Stimulated activated naive CD4-positive, alpha-beta T cell (primary cell): ENCODE data around the gene NOL6.
"Not testable (repeated sequence)": the region's sequence is repeated elsewhere in the genome, so short reads cannot be mapped to it uniquely, and the experiment has no call there.

ENCODE experiments used
- DNase-seq, 6 experiments: peaks; one replicate each; lab custom pipeline; 2025; lab: John Stamatoyannopoulos, UW

Gene NOL6

GRCh38 chr9:33435821-33436277 lies 37.9 kb downstream of the NOL6 start:
- no peak for DNase-seq

DNA sequence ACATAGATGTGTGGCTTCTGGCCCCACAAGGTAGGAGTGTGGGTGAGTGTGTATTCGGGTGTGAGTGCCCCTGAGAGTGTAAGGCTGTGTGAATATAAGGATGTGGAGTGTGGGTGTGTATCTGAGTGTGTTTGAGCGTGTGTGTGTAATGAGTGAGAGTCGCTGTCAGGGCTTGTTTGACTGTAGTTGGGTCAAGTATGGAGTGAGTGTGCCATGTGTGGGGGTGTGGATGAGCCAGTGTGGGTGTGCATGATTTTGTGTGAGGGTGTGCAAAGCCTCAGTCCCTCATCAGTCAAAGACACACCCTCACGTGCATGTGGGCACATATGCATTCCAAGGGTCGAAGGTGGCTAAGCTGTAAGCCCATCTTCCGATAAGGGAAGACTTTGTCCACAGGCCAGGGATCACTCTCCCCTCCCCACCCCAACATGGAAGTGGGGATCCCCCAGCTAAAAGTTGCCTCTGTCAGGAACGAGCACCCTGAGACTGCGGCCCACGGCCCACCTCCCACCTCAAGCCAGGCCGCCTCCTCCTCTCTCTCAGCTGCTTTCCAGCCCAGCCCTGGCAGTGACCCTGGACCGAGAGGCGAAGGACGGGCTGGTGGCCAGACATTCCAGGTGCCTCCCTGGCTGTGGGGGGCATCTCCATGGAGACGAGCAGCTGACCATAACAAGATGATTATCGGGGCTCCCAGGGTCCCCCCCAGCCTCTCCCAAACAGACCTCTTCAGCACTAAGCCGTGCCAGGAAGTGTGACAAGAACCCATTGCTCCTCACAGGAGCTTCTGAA lies 39.2 kb downstream of the NOL6 start:
- no peak for DNase-seq

- no peak for DNase-seq
These were observed 39.9 kb downstream of the NOL6 start for GRCh38 chr9:33433871-33434270.

DNA sequence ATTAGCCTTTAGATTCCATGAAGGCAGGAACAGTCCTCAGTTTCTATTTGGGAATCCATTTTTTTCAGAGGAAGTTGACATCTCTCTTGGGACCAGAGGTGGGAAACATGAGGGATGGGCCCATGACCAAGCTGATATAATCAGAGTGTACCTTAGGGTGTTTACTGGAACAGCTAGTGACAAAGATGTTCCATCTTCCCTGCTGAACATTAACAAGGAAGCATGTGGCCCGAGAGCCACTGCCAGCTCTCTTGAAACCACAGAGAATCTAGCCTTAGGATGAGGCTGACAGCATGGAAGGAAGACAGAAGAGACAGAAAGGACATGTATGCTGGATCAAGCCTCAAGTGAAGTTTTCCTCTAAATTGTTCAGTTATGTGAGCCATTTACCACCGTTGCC lies 42.3 kb downstream of the NOL6 start:
- DNase-seq: no peak

DNA sequence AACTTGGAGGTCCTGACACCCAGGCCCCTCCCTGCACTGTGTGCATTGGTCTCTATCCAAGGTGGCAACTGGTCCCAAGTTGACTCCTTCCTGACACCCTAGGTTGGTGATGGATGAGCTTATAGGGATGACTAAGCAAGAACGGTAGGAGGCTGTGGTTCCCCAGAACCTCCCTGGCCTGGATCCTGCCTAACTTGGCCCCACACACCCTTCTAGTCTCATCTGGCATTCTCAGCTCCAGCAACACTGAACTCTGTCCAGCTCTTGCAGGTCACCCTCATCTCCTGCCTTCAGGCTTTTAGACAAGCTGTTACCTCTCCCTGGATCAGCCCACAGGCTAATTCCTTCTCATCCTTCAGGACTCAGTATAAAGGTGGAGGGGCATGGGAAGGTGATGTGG lies 42.8 kb downstream of the NOL6 start:
- DNase-seq: no peak

GRCh38 chr9:33429256-33429985 lies 44.3 kb downstream of the NOL6 start:
- no peak for DNase-seq

DNA sequence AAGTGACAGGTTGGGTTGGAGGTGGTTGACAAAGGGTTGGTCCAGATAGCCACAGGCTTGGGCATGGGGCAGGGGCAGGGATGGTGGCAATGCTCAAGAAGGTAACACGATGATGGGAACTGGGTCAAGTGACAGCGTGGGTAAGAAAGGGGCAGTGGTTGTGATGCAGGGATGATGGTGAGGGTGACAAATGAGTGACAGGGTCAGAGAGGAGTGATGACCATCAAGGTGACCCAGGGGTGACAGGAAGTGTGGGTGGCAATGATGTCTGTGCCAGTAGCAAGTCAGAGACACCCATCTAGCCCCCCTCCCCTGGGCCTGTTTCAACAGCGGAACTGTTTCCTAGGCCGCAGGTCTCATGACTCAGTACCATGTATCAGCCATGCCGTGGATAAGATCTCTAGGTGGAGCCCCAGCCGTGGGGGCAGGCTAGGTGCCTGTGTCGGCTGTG lies 46.9 kb downstream of the NOL6 start:
- DNase-seq: no peak

- no peak for DNase-seq
These were observed 48.6 kb downstream of the NOL6 start for GRCh38 chr9:33425128-33425533.

DNA sequence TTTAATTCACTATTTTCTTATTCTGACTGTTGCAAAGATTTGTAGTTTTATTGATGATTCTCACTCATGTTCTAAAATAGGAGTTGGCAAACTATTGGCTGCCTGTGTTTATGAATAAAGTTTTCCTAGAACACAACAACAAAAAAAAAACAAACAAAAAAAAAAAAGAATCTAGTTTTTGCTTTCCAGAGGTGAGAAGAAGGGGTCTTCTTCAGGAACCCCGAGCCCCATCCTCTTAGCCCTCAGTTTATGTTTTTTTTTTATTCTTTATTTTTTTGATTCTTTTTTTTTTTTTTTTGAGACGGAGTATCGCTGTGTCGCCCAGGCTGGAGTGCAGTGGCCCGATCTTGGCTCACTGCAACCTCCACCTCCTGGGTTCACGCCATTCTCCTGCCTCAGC lies 49.2 kb downstream of the NOL6 start:
- DNase-seq: not testable (repeated sequence)

GRCh38 chr9:33424043-33424442 lies 49.7 kb downstream of the NOL6 start:
- DNase-seq: not testable (repeated sequence)

DNA sequence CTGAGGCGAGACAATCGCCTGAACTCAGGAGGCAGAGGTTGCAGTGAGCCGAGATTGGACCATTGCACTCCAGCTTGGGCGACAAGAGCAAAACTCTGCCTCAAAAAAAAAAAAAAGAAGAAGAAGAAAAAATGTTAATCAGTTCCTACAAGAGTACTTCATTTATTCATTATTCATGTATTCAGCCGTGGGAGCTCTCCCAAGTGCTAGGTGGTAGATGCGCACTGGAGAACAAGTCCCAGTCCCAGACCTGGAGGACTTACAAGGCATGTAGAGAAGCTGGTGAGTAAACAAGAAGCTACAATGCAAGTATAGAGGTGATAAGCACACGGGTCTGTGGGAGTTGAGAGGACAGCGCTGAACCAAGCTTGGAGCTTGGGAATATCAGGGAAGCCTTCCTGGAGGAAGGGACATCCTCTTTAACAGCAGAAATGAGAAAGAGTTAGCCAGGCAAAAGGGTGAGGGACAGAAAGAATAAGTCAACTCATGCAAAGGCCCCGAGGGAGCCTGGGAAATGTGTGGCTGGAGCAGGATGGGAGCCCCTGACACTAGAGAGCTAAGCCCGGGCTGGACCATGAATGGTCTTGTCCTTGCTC lies 53.9 kb downstream of the NOL6 start:
- no peak for DNase-seq

GRCh38 chr9:33418090-33418489 lies 55.6 kb downstream of the NOL6 start:
- DNase-seq: no peak

DNA sequence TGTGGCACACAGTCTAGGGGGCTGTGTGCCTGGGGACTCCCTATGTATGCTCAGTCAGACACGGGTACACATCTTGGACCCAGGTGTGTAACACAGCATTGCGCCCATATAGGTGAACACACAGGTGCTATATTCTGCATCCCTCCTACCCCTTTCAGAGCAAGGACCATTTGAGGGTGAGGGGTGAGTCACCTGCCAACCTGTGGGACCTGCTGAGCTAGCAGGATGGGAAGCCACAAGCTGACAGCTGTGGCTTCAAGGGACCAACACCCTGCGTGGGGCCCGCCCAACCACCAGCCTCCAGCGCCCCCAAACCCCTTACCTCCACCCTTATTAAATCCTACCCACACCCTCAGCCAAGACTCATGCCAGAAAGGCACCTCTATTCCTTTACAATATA lies 56.7 kb downstream of the NOL6 start:
- DNase-seq: peak in 2 of 6 experiments; percentile 21

DNA sequence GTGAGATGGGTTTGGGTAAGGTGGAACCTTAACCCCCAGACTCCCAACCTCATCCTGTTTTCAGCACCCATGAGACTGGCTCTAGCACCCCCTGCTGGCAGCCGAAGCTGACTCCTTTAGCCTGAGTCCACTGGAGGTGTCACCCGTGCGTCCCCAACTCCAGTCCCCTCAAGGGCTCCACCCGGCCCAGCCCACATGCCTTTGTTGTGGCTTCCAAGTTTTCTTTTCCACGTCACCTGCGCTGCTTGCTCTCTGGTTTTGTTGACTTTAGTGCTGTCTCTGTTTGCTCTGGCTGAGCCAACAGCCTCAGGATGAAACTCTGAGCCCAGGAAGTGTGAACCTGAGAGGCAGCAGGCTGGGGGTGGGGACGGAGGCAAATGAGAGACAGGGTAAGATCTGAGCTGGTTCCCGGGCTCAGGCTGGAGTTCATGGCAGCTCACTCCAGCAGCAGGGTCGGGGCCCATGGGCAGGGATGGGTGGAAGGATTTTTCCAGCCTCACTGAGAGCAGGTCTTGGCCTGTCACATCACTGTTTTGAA lies 58.2 kb downstream of the NOL6 start:
- DNase-seq: peak; percentile 87 to 97 (median 92)

DNA sequence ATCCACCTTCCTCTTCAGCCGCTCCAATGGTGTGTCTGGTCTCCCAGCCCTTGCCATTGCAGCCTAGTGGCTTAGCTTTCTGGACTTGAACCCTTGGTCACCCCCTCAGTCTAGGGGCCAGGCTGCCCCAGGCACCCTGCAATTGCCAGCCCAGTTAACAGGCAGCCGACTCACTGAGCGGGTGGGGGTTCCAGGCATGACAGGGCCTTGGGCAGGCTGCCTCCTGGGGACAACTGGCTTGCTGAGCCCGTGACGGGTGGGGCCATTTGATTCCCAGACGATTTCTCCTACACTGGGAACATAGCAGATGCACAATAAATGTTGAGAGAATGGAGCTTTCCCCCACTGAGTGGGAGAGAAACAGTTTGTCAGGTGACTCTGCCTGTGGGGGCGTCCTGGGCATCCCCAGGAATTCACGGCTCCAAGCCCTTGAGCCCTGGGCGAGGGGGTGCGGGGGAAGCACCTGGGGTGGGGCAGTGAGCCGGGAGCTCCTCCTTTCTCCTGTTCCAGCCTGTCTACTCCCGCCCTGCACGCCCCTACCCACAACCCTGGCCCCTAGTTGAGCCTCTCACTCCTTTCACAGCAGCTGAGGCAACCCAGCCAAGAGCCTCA lies 58.7 kb downstream of the NOL6 start:
- no peak for DNase-seq

GRCh38 chr9:33414268-33414667 lies 59.5 kb downstream of the NOL6 start:
- peak in 1 of 6 experiments; percentile 13 for DNase-seq
